ENCODE data around the gene NTSR1. TPM values are rescaled to one million over a fixed set of nuclear protein-coding genes. Genes with fewer than 3 reads are reported as not detected.

Gene NTSR1
- total and polyA plus RNA-seq, 2 of the 13 experiments (the other 11 are each of a cell fraction or from before 2014, with no cell fraction given): 0.09 to 0.12 TPM

- TF ChIP-seq NFIC (IDR thresholded peaks at IDR 0.05; ENCODE audit: low read length): no peak
- no peak for TF ChIP-seq MLXIP (CRISPR knock-in tag; IDR thresholded peaks at IDR 0.05; ENCODE audit: borderline replicate concordance)
- TF ChIP-seq ZNF430 (CRISPR knock-in tag; IDR thresholded peaks at IDR 0.05): peak; percentile 40; the same call in 1 of the 2 replicates
- TF ChIP-seq MED13 (CRISPR knock-in tag; IDR thresholded peaks at IDR 0.05): no peak
- no peak for TF ChIP-seq KDM1A (CRISPR knock-in tag; IDR thresholded peaks at IDR 0.05)
- TF ChIP-seq, protein P1, sequence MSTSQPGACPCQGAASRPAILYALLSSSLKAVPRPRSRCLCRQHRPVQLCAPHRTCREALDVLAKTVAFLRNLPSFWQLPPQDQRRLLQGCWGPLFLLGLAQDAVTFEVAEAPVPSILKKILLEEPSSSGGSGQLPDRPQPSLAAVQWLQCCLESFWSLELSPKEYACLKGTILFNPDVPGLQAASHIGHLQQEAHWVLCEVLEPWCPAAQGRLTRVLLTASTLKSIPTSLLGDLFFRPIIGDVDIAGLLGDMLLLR (CRISPR knock-in tag; IDR thresholded peaks at IDR 0.05): peak; percentile 67; the same call in 1 of the 2 replicates
- TF ChIP-seq ZNF800 (CRISPR knock-in tag; IDR thresholded peaks at IDR 0.05): peak; percentile 90
- TF ChIP-seq HOXA5 (CRISPR knock-in tag; IDR thresholded peaks at IDR 0.05): peak; percentile 86
- TF ChIP-seq HMG20A (CRISPR knock-in tag; IDR thresholded peaks at IDR 0.05; ENCODE audit: borderline replicate concordance): no peak
- no peak for TF ChIP-seq NKX3-1 (CRISPR knock-in tag; IDR thresholded peaks at IDR 0.05)
- TF ChIP-seq IKZF4 (CRISPR knock-in tag; IDR thresholded peaks at IDR 0.05; ENCODE audit: borderline replicate concordance, low read depth, not compliant biosample characterization): peak; percentile 84
- TF ChIP-seq RNF2 (conservative IDR thresholded peaks at IDR 0.05; ENCODE audit: low read depth): no peak
- TF ChIP-seq, protein P2, sequence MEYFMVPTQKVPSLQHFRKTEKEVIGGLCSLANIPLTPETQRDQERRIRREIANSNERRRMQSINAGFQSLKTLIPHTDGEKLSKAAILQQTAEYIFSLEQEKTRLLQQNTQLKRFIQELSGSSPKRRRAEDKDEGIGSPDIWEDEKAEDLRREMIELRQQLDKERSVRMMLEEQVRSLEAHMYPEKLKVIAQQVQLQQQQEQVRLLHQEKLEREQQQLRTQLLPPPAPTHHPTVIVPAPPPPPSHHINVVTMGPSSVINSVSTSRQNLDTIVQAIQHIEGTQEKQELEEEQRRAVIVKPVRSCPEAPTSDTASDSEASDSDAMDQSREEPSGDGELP (IDR thresholded peaks at IDR 0.05; ENCODE audit: borderline replicate concordance, low read depth): peak; percentile 74; the same call in 1 of the 2 replicates
- TF ChIP-seq AFF4 (CRISPR knock-in tag; IDR thresholded peaks at IDR 0.05): no peak
- TF ChIP-seq ZNF432 (CRISPR knock-in tag; IDR thresholded peaks at IDR 0.05; ENCODE audit: borderline replicate concordance): no peak
- TF ChIP-seq ZNF510 (CRISPR knock-in tag; IDR thresholded peaks at IDR 0.05; ENCODE audit: low read depth): 0 out of 2 replicates have a peak, but pooled peaks have one; percentile 43
- TF ChIP-seq ZBTB7A (CRISPR knock-in tag; IDR thresholded peaks at IDR 0.05): peak; percentile 57; the same call in 1 of the 2 replicates
- peak; percentile 93; the same call in 1 of the 2 replicates for TF ChIP-seq NFATC3 (CRISPR knock-in tag; IDR thresholded peaks at IDR 0.05)
Observed at GRCh38 chr20:62791301-62792181, 82.9 kb downstream of the NTSR1 start (continued).
